A549 (cell line): Measurements from ENCODE around the gene APOBEC3H. TPM values are rescaled to one million over a fixed set of nuclear protein-coding genes. Genes with fewer than 3 reads are reported as not detected.

Experiments used
- ATAC-seq, 2 experiments: fragments of 200-7000 bp in 1 of 2; fragments of >200 bp in 1 of 2; cut with Nextera tagmentation in 1 of 2; cut with Tn5 transposase in 1 of 2; 3 replicates each; pipeline versions ENCODE4 v1.8.0 to v1.9.1; 2018 to 2020; ENCODE audit warnings: mild to moderate bottlenecking in 1 of 2, moderate library complexity in 1 of 2
- CTCF ChIA-PET: fragments of 300-600 bp; sonication (Branson Sonifier 250); formaldehyde crosslinking; extraction: SDS; loops from one replicate; lab custom pipeline; 2021; ENCODE audit warnings: antibody characterized with exemption, inconsistent platforms; lab: Yijun Ruan, JAX
- POLR2A ChIA-PET: fragments of 350-600 bp; formaldehyde crosslinking; extraction: SDS; loops from one replicate; lab custom pipeline; 2021; ENCODE audit warnings: antibody characterized with exemption, inconsistent platforms; lab: Yijun Ruan, JAX
- DNase-seq, 2 experiments: peaks; one replicate each; pipeline versions ENCODE4 v3.0.0 to v3.0.0-alpha.2; 2011 to 2016; ENCODE audit warnings: low read depth in 1 of 2, low spot score in 1 of 2
- FAIRE-seq: peaks from 2 replicates; lab custom pipeline; 2011; peaks lifted over from hg19 to GRCh38; lab: Jason Lieb, UNC
- H3K27ac ChIP-seq, 2 experiments: fragments of >200 bp; sonication (Bioruptor Twin); formaldehyde crosslinking; 3 replicates each; pipeline ENCODE4 v1.5.1; 2016 to 2017
- H3K4me1 ChIP-seq: fragments of >200 bp; sonication (Bioruptor Twin); formaldehyde crosslinking; 3 replicates; pipeline ENCODE4 v1.6.1; 2016
- H3K4me2 ChIP-seq: fragments of >200 bp; sonication (Bioruptor Twin); formaldehyde crosslinking; 3 replicates; pipeline ENCODE4 v1.6.1; 2016
- H3K4me3 ChIP-seq: fragments of >200 bp; sonication (Bioruptor Twin); formaldehyde crosslinking; 3 replicates; pipeline ENCODE4 v1.5.1; 2016
- H3K9me3 ChIP-seq: fragments of >200 bp; sonication (Bioruptor Twin); formaldehyde crosslinking; 3 replicates; pipeline ENCODE4 v1.6.1; 2016
- BHLHE40 ChIP-seq: IDR thresholded peaks from 2 replicates; pipeline ENCODE4 v1.6.1; 2012; ENCODE audit warnings: low read depth, low read length, inconsistent platforms
- CBX2 ChIP-seq: fragments of 200-600 bp; sonication (generic); IDR thresholded peaks from 2 replicates; pipeline ENCODE4 v1.6.1; 2016; ENCODE audit warnings: low read depth, mild to moderate bottlenecking, borderline replicate concordance
- CHD2 ChIP-seq: fragments of 150-350 bp; IDR thresholded peaks from 2 replicates; pipeline ENCODE4 v1.6.1; 2014; ENCODE audit warnings: low read length; ENCODE audit not compliant: partially characterized antibody
- EP300 ChIP-seq, 2 experiments: fragments of >200 bp; sonication (Bioruptor Twin); formaldehyde crosslinking; IDR thresholded peaks; 2 replicates in 1 of 2; 3 replicates in 1 of 2; pipeline ENCODE4 v1.6.1; 2016 to 2017
- FOSB ChIP-seq: fragments of 250-450 bp; sonication (Bioruptor Pico); IDR thresholded peaks from 2 replicates; pipeline ENCODE4 v1.5.0; 2020; ENCODE audit warnings: mild to moderate bottlenecking, moderate library complexity
- FOXS1 ChIP-seq: fragments of 250-450 bp; sonication (Bioruptor Pico); IDR thresholded peaks from 2 replicates; pipeline ENCODE4 v1.5.0; 2020; ENCODE audit warnings: mild to moderate bottlenecking, moderate library complexity
- GATA3 ChIP-seq: IDR thresholded peaks from 2 replicates; pipeline ENCODE4 v1.6.1; 2012; ENCODE audit warnings: borderline replicate concordance
- HEYL ChIP-seq: fragments of 250-450 bp; sonication (Bioruptor Pico); IDR thresholded peaks from 2 replicates; pipeline ENCODE4 v1.8.0; 2021; ENCODE audit warnings: mild to moderate bottlenecking, moderate library complexity
- JUN ChIP-seq, 2 experiments: fragments of >200 bp; sonication (Bioruptor Twin); formaldehyde crosslinking; IDR thresholded peaks; 2 replicates in 1 of 2; 3 replicates in 1 of 2; pipeline ENCODE4 v1.6.1; 2016 to 2017
- JUNB ChIP-seq: fragments of >200 bp; sonication (Bioruptor Twin); formaldehyde crosslinking; IDR thresholded peaks from 2 replicates; pipeline ENCODE4 v1.6.1; 2016
- KDM1A ChIP-seq: fragments of 200-600 bp; sonication (generic); IDR thresholded peaks from 2 replicates; pipeline ENCODE4 v1.6.1; 2016; ENCODE audit warnings: low read depth, mild to moderate bottlenecking
- MAZ ChIP-seq: fragments of 150-350 bp; IDR thresholded peaks from 2 replicates; pipeline ENCODE4 v1.6.1; 2014; ENCODE audit warnings: antibody characterized with exemption, low read depth, low read length, borderline replicate concordance
- POLR2AphosphoS2 ChIP-seq: conservative IDR thresholded peaks from 2 replicates; pipeline ENCODE4 v1.6.1; 2012; ENCODE audit warnings: low read length, improper control_type of control experiment, inconsistent platforms
- RAD21 ChIP-seq, 2 experiments: fragments of >200 bp in 1 of 2; sonication (Bioruptor Twin) in 1 of 2; formaldehyde crosslinking in 1 of 2; IDR thresholded peaks in 1 of 2; conservative IDR thresholded peaks in 1 of 2; 2 replicates in 1 of 2; 3 replicates in 1 of 2; pipeline ENCODE4 v1.6.1; 2012 to 2018; ENCODE audit warnings: inconsistent platforms in 1 of 2
- RFX5 ChIP-seq: fragments of 450-650 bp; IDR thresholded peaks from 2 replicates; pipeline ENCODE4 v1.7.1; 2014; ENCODE audit warnings: antibody characterized with exemption, mild to moderate bottlenecking, moderate library complexity
- RNF2 ChIP-seq: fragments of 200-600 bp; sonication (generic); IDR thresholded peaks from 2 replicates; pipeline ENCODE4 v1.6.1; 2016; ENCODE audit warnings: low read depth, mild to moderate bottlenecking, antibody characterized with exemption, moderate library complexity, borderline replicate concordance
- TFCP2L1 ChIP-seq: fragments of 250-450 bp; sonication (Bioruptor Pico); IDR thresholded peaks from 2 replicates; pipeline ENCODE4 v1.5.0; 2021; ENCODE audit warnings: mild to moderate bottlenecking
- ZFP36 ChIP-seq: fragments of 450-650 bp; IDR thresholded peaks from 2 replicates; pipeline ENCODE4 v1.6.1; 2014; ENCODE audit warnings: borderline replicate concordance; ENCODE audit not compliant: partially characterized antibody
- ZNF302 ChIP-seq: fragments of 250-450 bp; sonication (Bioruptor Pico); IDR thresholded peaks from 2 replicates; pipeline ENCODE4 v1.9.0; 2021; ENCODE audit warnings: inconsistent platforms, mild to moderate bottlenecking, moderate library complexity
- ZSCAN20 ChIP-seq: fragments of 250-450 bp; sonication (Bioruptor Pico); IDR thresholded peaks from 2 replicates; pipeline ENCODE4 v1.8.0; 2022; ENCODE audit warnings: mild to moderate bottlenecking, moderate library complexity
- WGBS: methylation state at CpG from one replicate; pipeline ENCODE4 v1.1.6; 2017; ENCODE audit errors: missing lambda C conversion rate; 5-methylcytosine and 5-hydroxymethylcytosine counted together
- polyA plus RNA-seq, 4 experiments: library from polyadenylated mRNA; depleted of rRNA in 3 of 4; stranded (reverse); fragments of >200 nt; fragmentation: RNase III in 1 of 4; extraction: RNeasy Plus Mini Kit Qiagen cat#74134 plus additional on column Dnase treatment in 1 of 4; gene quantifications; 2 replicates in 3 of 4; 3 replicates in 1 of 4; pipeline ENCODE4 v1.2.3, GENCODE V29; 2011 to 2017
- TF ChIP-seq, protein P1 (sequence below): fragments of >200 bp; sonication (Bioruptor Twin); formaldehyde crosslinking; IDR thresholded peaks from 3 replicates; pipeline ENCODE4 v1.6.1; 2016
- TF ChIP-seq, protein P2 (sequence below): fragments of 450-650 bp; IDR thresholded peaks from 2 replicates; pipeline ENCODE4 v1.6.1; 2014; ENCODE audit warnings: antibody characterized with exemption
- TF ChIP-seq, protein P3 (sequence below): IDR thresholded peaks from 2 replicates; pipeline ENCODE4 v1.6.1; 2012
- TF ChIP-seq, protein P4 (sequence below): fragments of 250-450 bp; sonication (Bioruptor Pico); IDR thresholded peaks from 2 replicates; pipeline ENCODE4 v1.5.0; 2021; ENCODE audit warnings: mild to moderate bottlenecking, moderate library complexity, borderline replicate concordance
- TF ChIP-seq, protein P5 (sequence below): IDR thresholded peaks from 2 replicates; pipeline ENCODE4 v1.6.1; 2012
- TF ChIP-seq, protein P6 (sequence below): fragments of 200-600 bp; sonication (generic); IDR thresholded peaks from 2 replicates; pipeline ENCODE4 v1.6.1; 2016; ENCODE audit warnings: antibody characterized with exemption, mild to moderate bottlenecking, moderate library complexity

Gene APOBEC3H
- polyA plus RNA-seq, 2 of the 4 experiments (the other 2 are of a cell fraction) = 0.39 to 0.43 TPM

DNA sequence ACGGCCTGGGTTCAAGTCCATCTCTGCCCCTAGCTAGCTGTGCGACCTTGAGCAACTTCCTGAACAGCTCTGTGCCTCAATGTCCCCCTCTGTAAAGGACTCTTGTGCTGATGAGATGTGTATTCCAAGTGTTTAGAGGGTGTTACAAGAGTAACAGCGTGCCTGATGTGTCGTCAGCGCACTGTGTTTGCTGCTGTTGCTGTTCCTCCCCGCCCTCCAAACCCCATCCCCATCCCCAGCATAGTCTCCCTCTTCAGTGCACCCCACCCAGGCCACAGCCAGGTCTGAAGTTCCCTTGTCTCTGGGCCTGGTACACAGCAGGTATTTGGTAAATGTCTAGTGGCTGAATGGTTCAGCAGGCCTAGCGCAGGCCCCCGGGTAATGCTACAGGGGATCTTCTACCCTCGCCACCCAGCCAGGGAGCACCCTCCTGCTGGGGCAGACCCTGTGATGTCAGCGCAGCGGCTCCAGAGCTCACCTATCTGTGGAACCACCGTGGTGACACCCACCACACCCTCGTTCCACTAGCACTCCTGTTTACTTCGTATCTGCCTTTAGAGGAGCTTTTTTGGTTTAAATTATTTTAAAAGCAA, 45.1 kb downstream of the APOBEC3H start:
- ChIA-PET POLR2A (no interaction called here), CTCF (interaction anchor here (1.0 kb wide), 1 partner anchor 28 kb away, joined by 3 read pairs; no protein-coding TSS in a partner anchor)
- Histone ChIP-seq H3K4me1 (peaks cover 10% of the 10 kb centered on the region; the same call in 2 of the 3 replicates), H3K4me3 (no peak overlapping the region), H3K4me2 (no peak overlapping the region), H3K9me3 (no peaks in the 10 kb centered on the region), H3K27ac (no peak overlapping the region)
- WGBS = 88% methylated on average over 12 of the region's 14 CpGs
- ATAC-seq = no peak
- DNase-seq = no peak
- TF ChIP-seq, protein P1, sequence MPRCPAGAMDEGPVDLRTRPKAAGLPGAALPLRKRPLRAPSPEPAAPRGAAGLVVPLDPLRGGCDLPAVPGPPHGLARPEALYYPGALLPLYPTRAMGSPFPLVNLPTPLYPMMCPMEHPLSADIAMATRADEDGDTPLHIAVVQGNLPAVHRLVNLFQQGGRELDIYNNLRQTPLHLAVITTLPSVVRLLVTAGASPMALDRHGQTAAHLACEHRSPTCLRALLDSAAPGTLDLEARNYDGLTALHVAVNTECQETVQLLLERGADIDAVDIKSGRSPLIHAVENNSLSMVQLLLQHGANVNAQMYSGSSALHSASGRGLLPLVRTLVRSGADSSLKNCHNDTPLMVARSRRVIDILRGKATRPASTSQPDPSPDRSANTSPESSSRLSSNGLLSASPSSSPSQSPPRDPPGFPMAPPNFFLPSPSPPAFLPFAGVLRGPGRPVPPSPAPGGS = no peak
- TF ChIP-seq, protein P2, sequence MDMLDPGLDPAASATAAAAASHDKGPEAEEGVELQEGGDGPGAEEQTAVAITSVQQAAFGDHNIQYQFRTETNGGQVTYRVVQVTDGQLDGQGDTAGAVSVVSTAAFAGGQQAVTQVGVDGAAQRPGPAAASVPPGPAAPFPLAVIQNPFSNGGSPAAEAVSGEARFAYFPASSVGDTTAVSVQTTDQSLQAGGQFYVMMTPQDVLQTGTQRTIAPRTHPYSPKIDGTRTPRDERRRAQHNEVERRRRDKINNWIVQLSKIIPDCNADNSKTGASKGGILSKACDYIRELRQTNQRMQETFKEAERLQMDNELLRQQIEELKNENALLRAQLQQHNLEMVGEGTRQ = no peak
- TF ChIP-seq HEYL = no peak
- TF ChIP-seq RNF2 = no peak
- TF ChIP-seq, protein P3, sequence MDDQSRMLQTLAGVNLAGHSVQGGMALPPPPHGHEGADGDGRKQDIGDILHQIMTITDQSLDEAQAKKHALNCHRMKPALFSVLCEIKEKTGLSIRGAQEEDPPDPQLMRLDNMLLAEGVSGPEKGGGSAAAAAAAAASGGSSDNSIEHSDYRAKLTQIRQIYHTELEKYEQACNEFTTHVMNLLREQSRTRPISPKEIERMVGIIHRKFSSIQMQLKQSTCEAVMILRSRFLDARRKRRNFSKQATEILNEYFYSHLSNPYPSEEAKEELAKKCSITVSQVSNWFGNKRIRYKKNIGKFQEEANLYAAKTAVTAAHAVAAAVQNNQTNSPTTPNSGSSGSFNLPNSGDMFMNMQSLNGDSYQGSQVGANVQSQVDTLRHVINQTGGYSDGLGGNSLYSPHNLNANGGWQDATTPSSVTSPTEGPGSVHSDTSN = no peak
- TF ChIP-seq ZFP36 = no peak
- no peak for TF ChIP-seq BHLHE40
- no peak for TF ChIP-seq ZNF302 (CRISPR knock-in tag)
- TF ChIP-seq FOXS1 (CRISPR knock-in tag) = no peak
- no peak for TF ChIP-seq JUNB
- TF ChIP-seq CBX2 = no peak
- TF ChIP-seq, protein P4, sequence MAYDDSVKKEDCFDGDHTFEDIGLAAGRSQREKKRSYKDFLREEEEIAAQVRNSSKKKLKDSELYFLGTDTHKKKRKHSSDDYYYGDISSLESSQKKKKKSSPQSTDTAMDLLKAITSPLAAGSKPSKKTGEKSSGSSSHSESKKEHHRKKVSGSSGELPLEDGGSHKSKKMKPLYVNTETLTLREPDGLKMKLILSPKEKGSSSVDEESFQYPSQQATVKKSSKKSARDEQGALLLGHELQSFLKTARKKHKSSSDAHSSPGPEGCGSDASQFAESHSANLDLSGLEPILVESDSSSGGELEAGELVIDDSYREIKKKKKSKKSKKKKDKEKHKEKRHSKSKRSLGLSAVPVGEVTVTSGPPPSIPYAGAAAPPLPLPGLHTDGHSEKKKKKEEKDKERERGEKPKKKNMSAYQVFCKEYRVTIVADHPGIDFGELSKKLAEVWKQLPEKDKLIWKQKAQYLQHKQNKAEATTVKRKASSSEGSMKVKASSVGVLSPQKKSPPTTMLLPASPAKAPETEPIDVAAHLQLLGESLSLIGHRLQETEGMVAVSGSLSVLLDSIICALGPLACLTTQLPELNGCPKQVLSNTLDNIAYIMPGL (CRISPR knock-in tag) = no peak
- TF ChIP-seq EP300 (IDR thresholded peaks at IDR 0.05) = no peak
- TF ChIP-seq, protein P5, sequence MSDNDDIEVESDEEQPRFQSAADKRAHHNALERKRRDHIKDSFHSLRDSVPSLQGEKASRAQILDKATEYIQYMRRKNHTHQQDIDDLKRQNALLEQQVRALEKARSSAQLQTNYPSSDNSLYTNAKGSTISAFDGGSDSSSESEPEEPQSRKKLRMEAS = no peak
- no peak for TF ChIP-seq ZSCAN20 (CRISPR knock-in tag)
- TF ChIP-seq POLR2AphosphoS2 = no peak
- FAIRE-seq = no peak

DNA sequence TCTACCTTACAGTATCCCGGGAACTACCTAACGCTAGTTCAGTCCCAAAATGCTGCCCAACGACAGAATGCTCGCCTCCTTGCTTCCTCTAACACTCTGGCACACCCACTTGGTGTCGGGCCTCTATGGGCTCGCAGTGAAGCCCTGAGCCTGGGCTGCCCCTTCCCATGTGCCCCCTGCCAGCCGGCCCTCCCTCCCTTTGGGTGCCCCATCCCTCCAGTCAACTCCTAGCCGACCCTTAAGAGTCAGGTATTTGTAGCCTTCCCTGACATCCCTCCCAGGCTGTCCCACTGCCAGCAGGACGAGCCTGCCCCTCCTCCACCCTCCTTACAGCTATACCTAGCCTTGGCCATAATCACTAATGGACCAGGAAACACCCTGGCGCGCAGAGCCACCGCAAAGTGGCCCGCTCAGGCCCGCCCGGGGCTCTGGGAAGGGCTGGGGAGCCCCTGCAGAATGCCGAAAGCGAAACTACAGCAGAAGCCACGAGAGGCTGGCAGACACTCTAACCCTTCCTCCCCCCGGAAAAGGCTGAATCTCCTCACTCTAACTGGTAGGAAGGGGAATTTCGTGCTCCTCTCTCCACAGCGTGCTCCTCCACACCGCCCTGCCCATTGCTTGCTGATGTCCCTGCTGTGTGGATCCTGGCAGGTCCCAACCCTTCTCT, 47.2 kb downstream of the APOBEC3H start:
- WGBS = 54% methylated on average over 20 of the region's 22 CpGs
- ChIA-PET CTCF (interaction anchor here (1.2 kb wide), 1 partner anchor 9 kb away, joined by 4 read pairs; no protein-coding TSS in a partner anchor), POLR2A (no interaction called here)
- FAIRE-seq (no peak), ATAC-seq (no peak; a peak in 1 of 6 replicates), DNase-seq (no peak)
- Histone ChIP-seq H3K4me2 (peak overlapping the region; percentile 99), H3K4me1 (peaks cover 10% of the 10 kb centered on the region; the same call in 2 of the 3 replicates), H3K4me3 (peak overlapping the region; percentile 95; the same call in 1 of the 3 replicates), H3K9me3 (no peaks in the 10 kb centered on the region), H3K27ac (no peak overlapping the region; a peak in 1 of 6 replicates)
- no peak for TF ChIP-seq RNF2
- TF ChIP-seq POLR2AphosphoS2 = no peak
- no peak for TF ChIP-seq KDM1A
- no peak for TF ChIP-seq TFCP2L1 (CRISPR knock-in tag)
- no peak for TF ChIP-seq JUN (IDR thresholded peaks at IDR 0.05)
- TF ChIP-seq GATA3 = no peak
- no peak for TF ChIP-seq MAZ
- TF ChIP-seq RFX5 = no peak
- TF ChIP-seq CHD2 = no peak
- no peak for TF ChIP-seq RAD21 (conservative IDR thresholded peaks at IDR 0.05 in 1 of 2, IDR thresholded peaks at IDR 0.05 in 1 of 2)
- TF ChIP-seq, protein P5 = no peak
- TF ChIP-seq FOSB (CRISPR knock-in tag) = no peak
- TF ChIP-seq, protein P6, sequence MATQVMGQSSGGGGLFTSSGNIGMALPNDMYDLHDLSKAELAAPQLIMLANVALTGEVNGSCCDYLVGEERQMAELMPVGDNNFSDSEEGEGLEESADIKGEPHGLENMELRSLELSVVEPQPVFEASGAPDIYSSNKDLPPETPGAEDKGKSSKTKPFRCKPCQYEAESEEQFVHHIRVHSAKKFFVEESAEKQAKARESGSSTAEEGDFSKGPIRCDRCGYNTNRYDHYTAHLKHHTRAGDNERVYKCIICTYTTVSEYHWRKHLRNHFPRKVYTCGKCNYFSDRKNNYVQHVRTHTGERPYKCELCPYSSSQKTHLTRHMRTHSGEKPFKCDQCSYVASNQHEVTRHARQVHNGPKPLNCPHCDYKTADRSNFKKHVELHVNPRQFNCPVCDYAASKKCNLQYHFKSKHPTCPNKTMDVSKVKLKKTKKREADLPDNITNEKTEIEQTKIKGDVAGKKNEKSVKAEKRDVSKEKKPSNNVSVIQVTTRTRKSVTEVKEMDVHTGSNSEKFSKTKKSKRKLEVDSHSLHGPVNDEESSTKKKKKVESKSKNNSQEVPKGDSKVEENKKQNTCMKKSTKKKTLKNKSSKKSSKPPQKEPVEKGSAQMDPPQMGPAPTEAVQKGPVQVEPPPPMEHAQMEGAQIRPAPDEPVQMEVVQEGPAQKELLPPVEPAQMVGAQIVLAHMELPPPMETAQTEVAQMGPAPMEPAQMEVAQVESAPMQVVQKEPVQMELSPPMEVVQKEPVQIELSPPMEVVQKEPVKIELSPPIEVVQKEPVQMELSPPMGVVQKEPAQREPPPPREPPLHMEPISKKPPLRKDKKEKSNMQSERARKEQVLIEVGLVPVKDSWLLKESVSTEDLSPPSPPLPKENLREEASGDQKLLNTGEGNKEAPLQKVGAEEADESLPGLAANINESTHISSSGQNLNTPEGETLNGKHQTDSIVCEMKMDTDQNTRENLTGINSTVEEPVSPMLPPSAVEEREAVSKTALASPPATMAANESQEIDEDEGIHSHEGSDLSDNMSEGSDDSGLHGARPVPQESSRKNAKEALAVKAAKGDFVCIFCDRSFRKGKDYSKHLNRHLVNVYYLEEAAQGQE = no peak
